Liver (tissue), 9 donors: Measurements from ENCODE around the gene PIM1. TPM values are rescaled to one million over a fixed set of nuclear protein-coding genes. Genes with fewer than 3 reads are reported as not detected.

Experiments used
- DNase-seq: peaks from one replicate; pipeline ENCODE4 v3.0.0-alpha.2; 2017; ENCODE audit warnings: low spot score
- H3K27ac ChIP-seq, 2 donors: one replicate each; pipeline ENCODE4 v1.7.0; 2013; ENCODE audit warnings: inconsistent platforms in 2 of 2, low read length in 2 of 2, control low read depth in 1 of 2, low read depth in 1 of 2, mild to moderate bottlenecking in 1 of 2
- H3K27me3 ChIP-seq, 4 donors: one replicate each; pipeline versions ENCODE4 v1.6.1 to v1.7.0; 2013; ENCODE audit warnings: low read length in 3 of 4, inconsistent platforms in 1 of 4, mild to moderate bottlenecking in 1 of 4, moderate library complexity in 1 of 4; ENCODE audit not compliant: control insufficient read depth in 4 of 4, insufficient read depth in 4 of 4
- H3K36me3 ChIP-seq, 4 donors: one replicate each; pipeline versions ENCODE4 v1.6.1 to v1.7.0; 2013; ENCODE audit warnings: low read length in 3 of 4, mild to moderate bottlenecking in 3 of 4, low read depth in 1 of 4, moderate library complexity in 1 of 4; ENCODE audit not compliant: control insufficient read depth in 4 of 4, insufficient read depth in 3 of 4
- H3K4me1 ChIP-seq, 4 donors: one replicate each; pipeline versions ENCODE4 v1.6.1 to v1.7.0; 2013; ENCODE audit warnings: low read length in 3 of 4, mild to moderate bottlenecking in 3 of 4, moderate library complexity in 1 of 4; ENCODE audit not compliant: control insufficient read depth in 4 of 4, insufficient read depth in 4 of 4
- H3K4me3 ChIP-seq, 3 donors: one replicate each; pipeline versions ENCODE4 v1.6.1 to v1.7.0; 2013; ENCODE audit warnings: low read length in 3 of 3, control low read depth in 1 of 3, low read depth in 1 of 3, mild to moderate bottlenecking in 1 of 3
- H3K9ac ChIP-seq, 2 donors: one replicate each; pipeline ENCODE4 v1.7.0; 2013; ENCODE audit warnings: low read length in 2 of 2, mild to moderate bottlenecking in 2 of 2, moderate library complexity in 2 of 2, control low read depth in 1 of 2, low read depth in 1 of 2
- H3K9me3 ChIP-seq, 4 donors: one replicate each; pipeline versions ENCODE4 v1.6.1 to v1.7.0; 2013; ENCODE audit warnings: low read length in 3 of 4; ENCODE audit not compliant: control insufficient read depth in 4 of 4
- ATF3 ChIP-seq: IDR thresholded peaks from 2 replicates; pipeline ENCODE4 v1.6.1; 2016; ENCODE audit warnings: antibody characterized with exemption
- CTCF ChIP-seq: fragments of 150-350 bp; IDR thresholded peaks from 2 replicates; pipeline ENCODE4 v1.5.1; 2017; ENCODE audit warnings: improper control_type of control experiment, low read depth, low read length; ENCODE audit not compliant: missing input control
- EGR1 ChIP-seq, 2 donors: IDR thresholded peaks; 2 replicates each; pipeline ENCODE4 v1.6.1; 2016 to 2018; ENCODE audit warnings: antibody characterized with exemption in 2 of 2, low read depth in 2 of 2
- FOXA1 ChIP-seq: IDR thresholded peaks from 2 replicates; pipeline ENCODE4 v1.6.1; 2016; ENCODE audit warnings: antibody characterized with exemption
- FOXA2 ChIP-seq: IDR thresholded peaks from 2 replicates; pipeline ENCODE4 v1.6.1; 2016; ENCODE audit warnings: antibody characterized with exemption
- GABPA ChIP-seq, 2 donors: IDR thresholded peaks in 1 of 2; conservative IDR thresholded peaks in 1 of 2; 2 replicates each; pipeline ENCODE4 v1.6.1; 2016; ENCODE audit warnings: antibody characterized with exemption in 2 of 2, mild to moderate bottlenecking in 1 of 2, moderate library complexity in 1 of 2
- HNF4A ChIP-seq, 2 donors: conservative IDR thresholded peaks; 2 replicates each; pipeline ENCODE4 v1.6.1; 2016; ENCODE audit warnings: antibody characterized with exemption in 2 of 2, mild to moderate bottlenecking in 2 of 2
- HNF4G ChIP-seq: IDR thresholded peaks from 2 replicates; pipeline ENCODE4 v1.6.1; 2016; ENCODE audit warnings: antibody characterized with exemption
- JUND ChIP-seq, 2 donors: IDR thresholded peaks; 2 replicates each; pipeline ENCODE4 v1.6.1; 2016; ENCODE audit warnings: antibody characterized with exemption in 2 of 2
- RAD21 ChIP-seq, 2 donors: IDR thresholded peaks; 2 replicates each; pipeline ENCODE4 v1.6.1; 2016; ENCODE audit warnings: antibody characterized with exemption in 2 of 2, mild to moderate bottlenecking in 2 of 2
- REST ChIP-seq: IDR thresholded peaks from 2 replicates; pipeline ENCODE4 v1.6.1; 2016; ENCODE audit warnings: antibody characterized with exemption, mild to moderate bottlenecking
- RXRA ChIP-seq, 2 donors: IDR thresholded peaks; 2 replicates each; pipeline ENCODE4 v1.6.1; 2017 to 2018; ENCODE audit warnings: antibody characterized with exemption in 2 of 2, mild to moderate bottlenecking in 1 of 2
- SP1 ChIP-seq: IDR thresholded peaks from 2 replicates; pipeline ENCODE4 v1.6.1; 2018; ENCODE audit warnings: antibody characterized with exemption, mild to moderate bottlenecking
- TAF1 ChIP-seq: conservative IDR thresholded peaks from 2 replicates; pipeline ENCODE4 v1.6.1; 2016; ENCODE audit warnings: antibody characterized with exemption, mild to moderate bottlenecking
- YY1 ChIP-seq: IDR thresholded peaks from 2 replicates; pipeline ENCODE4 v1.6.1; 2016; ENCODE audit warnings: antibody characterized with exemption, mild to moderate bottlenecking
- WGBS: extraction: QIAGEN DNeasy Blood & Tissue Kit; methylation state at CpG from one replicate; pipeline ENCODE4 v1.1.7; 2013; 5-methylcytosine and 5-hydroxymethylcytosine counted together
- polyA plus RNA-seq, 2 donors: library from polyadenylated mRNA; stranded (reverse) in 1 of 2; unstranded in 1 of 2; fragments of 200-250 nt in 1 of 2; fragments of >200 nt in 1 of 2; fragmentation: Nextera tagmentation in 1 of 2; extraction: Ambion mirVana in 1 of 2; gene quantifications; one replicate each; pipeline versions ENCODE4 v1.2.1 to v1.2.3, GENCODE V29; 2013 to 2015
- total RNA-seq, 2 donors: library from RNA; depleted of rRNA; stranded (reverse); fragments of >200 nt; gene quantifications; one replicate each; pipeline ENCODE4 v1.2.3, GENCODE V29; 2014
- donor health status: healthy.
- donor health status: healthy.
- donor health status: healthy.
- donor health status: healthy.
- donor health status: healthy.

Gene PIM1
- total and polyA plus RNA-seq, 4 donors = 5.5 to 141 (median 10.6) TPM

- DNase-seq = no peak
- Histone ChIP-seq H3K27ac (no peak overlapping the region), H3K9ac (no peak overlapping the region), H3K4me1 (peaks cover 0 to 5% (median 4%) of the 10 kb centered on the region in 4 donors), H3K9me3 (no peaks in the 10 kb centered on the region), H3K36me3 (no peaks in the 10 kb centered on the region), H3K27me3 (no peaks in the 10 kb centered on the region), H3K4me3 (no peak overlapping the region)
- WGBS = 98% methylated on average over 5 of the region's 5 CpGs
- TF ChIP-seq HNF4G (no peak), GABPA (IDR thresholded peaks at IDR 0.05 in 1 of 2, conservative IDR thresholded peaks at IDR 0.05 in 1 of 2) (no peak), TAF1 (no peak)
These were observed 47.1 kb upstream of the PIM1 start for GRCh38 chr6:37122861-37123260.

GRCh38 chr6:37123957-37124729 is 45.8 kb upstream of the PIM1 start:
- Histone ChIP-seq H3K4me1 (peaks cover 6 to 18% (median 11%) of the 10 kb centered on the region in 4 donors), H3K9me3 (no peaks in the 10 kb centered on the region), H3K4me3 (no peak overlapping the region), H3K27ac (no peak overlapping the region), H3K27me3 (no peaks in the 10 kb centered on the region), H3K9ac (no peak overlapping the region), H3K36me3 (no peaks in the 10 kb centered on the region)
- TF ChIP-seq HNF4G = no peak
- TF ChIP-seq EGR1 (IDR thresholded peaks at IDR 0.05; ENCODE audit: low read depth in 2 of 2) = no peak
- TF ChIP-seq FOXA1 = no peak
- no peak for TF ChIP-seq RXRA (IDR thresholded peaks at IDR 0.05)
- 97% methylated on average over 15 of the region's 15 CpGs for WGBS
- no peak for DNase-seq

- Histone ChIP-seq H3K4me1 (peaks cover 8 to 23% (median 14%) of the 10 kb centered on the region in 4 donors), H3K9ac (no peak overlapping the region), H3K4me3 (no peak overlapping the region), H3K36me3 (no peaks in the 10 kb centered on the region), H3K27me3 (no peaks in the 10 kb centered on the region), H3K9me3 (no peaks in the 10 kb centered on the region), H3K27ac (no peak overlapping the region)
- 70% methylated on average over 20 of the region's 20 CpGs for whole genome bisulfite sequencing
- DNase-seq = no peak
- TF ChIP-seq FOXA2 (no peak), FOXA1 (no peak), GABPA (IDR thresholded peaks at IDR 0.05 in 1 of 2, conservative IDR thresholded peaks at IDR 0.05 in 1 of 2) (no peak), ATF3 (no peak), REST (no peak), HNF4G (no peak), CTCF (no peak), TAF1 (no peak), RAD21 (IDR thresholded peaks at IDR 0.05) (no peak), RXRA (IDR thresholded peaks at IDR 0.05) (no peak), YY1 (no peak), HNF4A (conservative IDR thresholded peaks at IDR 0.05) (no peak), SP1 (no peak), JUND (IDR thresholded peaks at IDR 0.05) (no peak)
These were observed 44.0 kb upstream of the PIM1 start for GRCh38 chr6:37125774-37126492.
